ENCODE data around the gene ZNF600. TPM values are rescaled to one million over a fixed set of nuclear protein-coding genes. Genes with fewer than 3 reads are reported as not detected.
"Not testable (repeated sequence)": the region's sequence is repeated elsewhere in the genome, so short reads cannot be mapped to it uniquely, and the experiment has no call there.

The ZNF600 gene
- total and polyA plus RNA-seq, 2 donors from 2014 or later: 4.1 to 9.4 TPM

GRCh38 chr19:52722062-52723003 is 64.3 kb downstream of the ZNF600 start:
- no peak overlapping the region for H3K27ac ChIP-seq (ENCODE audit: low read depth in 2 of 2, low read length in 2 of 2)
- H3K4me3 ChIP-seq (ENCODE audit: low read length in 3 of 3): no peak overlapping the region
- peaks cover 2 to 9% (median 7%) of the 10 kb centered on the region in 3 donors for H3K4me1 ChIP-seq (ENCODE audit: control insufficient read depth in 2 of 3, insufficient read depth in 2 of 3, low read depth in 1 of 3, low read length in 3 of 3)
- H3K36me3 ChIP-seq (ENCODE audit: control insufficient read depth in 2 of 3, insufficient read depth in 3 of 3, low read length in 3 of 3): peaks cover 0 to 4% (median 2%) of the 10 kb centered on the region in 3 donors
- TF ChIP-seq CTCF (IDR thresholded peaks at IDR 0.05; ENCODE audit: borderline replicate concordance, extremely low read depth, insufficient read depth): no peak
- no peak for FAIRE-seq
- no peak overlapping the region for H3K9ac ChIP-seq (ENCODE audit: low read length in 3 of 3)
- H3K9me3 ChIP-seq (ENCODE audit: control insufficient read depth in 2 of 3, insufficient read depth in 1 of 3, low read length in 3 of 3): no peaks in the 10 kb centered on the region
- DNase-seq: no peak
- intact Hi-C loops (cut with DNase I): no loop called here
- no peaks in the 10 kb centered on the region for H3K27me3 ChIP-seq (ENCODE audit: control insufficient read depth, insufficient read depth, low read length)

- H3K27ac ChIP-seq (ENCODE audit: low read depth in 2 of 2, low read length in 2 of 2); FAIRE-seq; H3K9ac ChIP-seq (ENCODE audit: low read length in 3 of 3); H3K9me3 ChIP-seq (ENCODE audit: control insufficient read depth in 2 of 3, insufficient read depth in 1 of 3, low read length in 3 of 3); H3K4me3 ChIP-seq (ENCODE audit: low read length in 3 of 3); intact Hi-C loops (cut with DNase I); H3K4me1 ChIP-seq (ENCODE audit: control insufficient read depth in 2 of 3, insufficient read depth in 2 of 3, low read depth in 1 of 3, low read length in 3 of 3); H3K27me3 ChIP-seq (ENCODE audit: control insufficient read depth, insufficient read depth, low read length); H3K36me3 ChIP-seq (ENCODE audit: control insufficient read depth in 2 of 3, insufficient read depth in 3 of 3, low read length in 3 of 3): not testable (repeated sequence)
- peak in 1 of 5 donors; percentile 70 for DNase-seq
Measured at GRCh38 chr19:52720541-52720940, 66.0 kb downstream of the ZNF600 start.

- H3K9me3 ChIP-seq (ENCODE audit: control insufficient read depth in 2 of 3, insufficient read depth in 1 of 3, low read length in 3 of 3): no peaks in the 10 kb centered on the region
- TF ChIP-seq CTCF (IDR thresholded peaks at IDR 0.05; ENCODE audit: borderline replicate concordance, extremely low read depth, insufficient read depth): no peak
- no peak for DNase-seq
- H3K27me3 ChIP-seq (ENCODE audit: control insufficient read depth, insufficient read depth, low read length): no peaks in the 10 kb centered on the region
- H3K36me3 ChIP-seq (ENCODE audit: control insufficient read depth in 2 of 3, insufficient read depth in 3 of 3, low read length in 3 of 3): no peaks in the 10 kb centered on the region
- no peaks in the 10 kb centered on the region for H3K4me1 ChIP-seq (ENCODE audit: control insufficient read depth in 2 of 3, insufficient read depth in 2 of 3, low read depth in 1 of 3, low read length in 3 of 3)
- H3K4me3 ChIP-seq (ENCODE audit: low read length in 3 of 3): no peak overlapping the region
- no peak for FAIRE-seq
- no peak overlapping the region for H3K9ac ChIP-seq (ENCODE audit: low read length in 3 of 3)
- intact Hi-C loops (cut with DNase I): no loop called here
- no peak overlapping the region for H3K27ac ChIP-seq (ENCODE audit: low read depth in 2 of 2, low read length in 2 of 2)
Measured at GRCh38 chr19:52716522-52716921, 70.1 kb downstream of the ZNF600 start.

GRCh38 chr19:52715902-52716301 is 70.7 kb downstream of the ZNF600 start:
- intact Hi-C loops (cut with DNase I); H3K9ac ChIP-seq (ENCODE audit: low read length in 3 of 3); H3K4me1 ChIP-seq (ENCODE audit: control insufficient read depth in 2 of 3, insufficient read depth in 2 of 3, low read depth in 1 of 3, low read length in 3 of 3); H3K27ac ChIP-seq (ENCODE audit: low read depth in 2 of 2, low read length in 2 of 2); DNase-seq; H3K4me3 ChIP-seq (ENCODE audit: low read length in 3 of 3); H3K27me3 ChIP-seq (ENCODE audit: control insufficient read depth, insufficient read depth, low read length); H3K36me3 ChIP-seq (ENCODE audit: control insufficient read depth in 2 of 3, insufficient read depth in 3 of 3, low read length in 3 of 3); FAIRE-seq; H3K9me3 ChIP-seq (ENCODE audit: control insufficient read depth in 2 of 3, insufficient read depth in 1 of 3, low read length in 3 of 3): not testable (repeated sequence)

GRCh38 chr19:52715330-52715729 is 71.3 kb downstream of the ZNF600 start:
- H3K4me3 ChIP-seq (ENCODE audit: low read length in 3 of 3); H3K4me1 ChIP-seq (ENCODE audit: control insufficient read depth in 2 of 3, insufficient read depth in 2 of 3, low read depth in 1 of 3, low read length in 3 of 3); H3K9ac ChIP-seq (ENCODE audit: low read length in 3 of 3); H3K9me3 ChIP-seq (ENCODE audit: control insufficient read depth in 2 of 3, insufficient read depth in 1 of 3, low read length in 3 of 3); DNase-seq; intact Hi-C loops (cut with DNase I); H3K27me3 ChIP-seq (ENCODE audit: control insufficient read depth, insufficient read depth, low read length); H3K27ac ChIP-seq (ENCODE audit: low read depth in 2 of 2, low read length in 2 of 2); FAIRE-seq; H3K36me3 ChIP-seq (ENCODE audit: control insufficient read depth in 2 of 3, insufficient read depth in 3 of 3, low read length in 3 of 3): not testable (repeated sequence)
